ENCODE measurements around the gene RAB40B. TPM values are rescaled to one million over a fixed set of nuclear protein-coding genes. Genes with fewer than 3 reads are reported as not detected.

Gene RAB40B
- total and polyA plus RNA-seq, 4 donors = 4.9 to 12.2 (median 9.1) TPM

GRCh38 chr17:82694647-82695046, 3.9 kb downstream of the RAB40B start:
- Histone ChIP-seq H3K4me3 (no peak overlapping the region), H3K36me3 (ENCODE audit: control insufficient read depth in 4 of 4, insufficient read depth in 4 of 4, low read length in 4 of 4) (peaks cover 0 to 4% (median 4%) of the 10 kb centered on the region in 4 donors), H3K27me3 (ENCODE audit: control insufficient read depth in 3 of 3, insufficient read depth in 3 of 3, low read length in 2 of 3) (no peaks in the 10 kb centered on the region), H3K9me3 (ENCODE audit: control insufficient read depth in 4 of 4, insufficient read depth in 3 of 4, low read length in 3 of 4) (peaks cover 0 to 7% (median 2%) of the 10 kb centered on the region in 4 donors), H3K4me1 (ENCODE audit: control insufficient read depth in 5 of 5, insufficient read depth in 5 of 5, low read length in 5 of 5) (peaks cover 0 to 17% (median 12%) of the 10 kb centered on the region in 5 donors), H3K27ac (ENCODE audit: low read depth in 1 of 2, low read length in 1 of 2) (no peak overlapping the region), H3K9ac (ENCODE audit: insufficient read depth in 1 of 2, low read length in 2 of 2) (no peak overlapping the region)
- no peak for TF ChIP-seq CTCF (IDR thresholded peaks at IDR 0.05; ENCODE audit: control extremely low read depth, extremely low read depth)
- WGBS, 2 donors = 70 to 72% methylated on average over 2 of the region's 2 CpGs
- DNase-seq = no peak
- no peak for ATAC-seq (ENCODE audit: insufficient read depth, low FRiP score)

- whole genome bisulfite sequencing, 2 donors = 95 to 96% methylated on average over 22 of the region's 22 CpGs
- peaks cover 0 to 4% (median 4%) of the 10 kb centered on the region in 4 donors for H3K36me3 ChIP-seq (ENCODE audit: control insufficient read depth in 4 of 4, insufficient read depth in 4 of 4, low read length in 4 of 4)
- no peak for ATAC-seq (ENCODE audit: insufficient read depth, low FRiP score)
Measured at GRCh38 chr17:82693168-82693867, 5.2 kb downstream of the RAB40B start.

GRCh38 chr17:82692268-82692667, 6.2 kb downstream of the RAB40B start:
- Histone ChIP-seq H3K4me3 (no peak overlapping the region), H3K4me1 (ENCODE audit: control insufficient read depth in 5 of 5, insufficient read depth in 5 of 5, low read length in 5 of 5) (peaks cover 0 to 8% (median 5%) of the 10 kb centered on the region in 5 donors), H3K9me3 (ENCODE audit: control insufficient read depth in 4 of 4, insufficient read depth in 3 of 4, low read length in 3 of 4) (peaks cover 0 to 7% (median 2%) of the 10 kb centered on the region in 4 donors), H3K36me3 (ENCODE audit: control insufficient read depth in 4 of 4, insufficient read depth in 4 of 4, low read length in 4 of 4) (peaks cover 0 to 4% (median 4%) of the 10 kb centered on the region in 4 donors), H3K27ac (ENCODE audit: low read depth in 1 of 2, low read length in 1 of 2) (no peak overlapping the region), H3K9ac (ENCODE audit: insufficient read depth in 1 of 2, low read length in 2 of 2) (no peak overlapping the region), H3K27me3 (ENCODE audit: control insufficient read depth in 3 of 3, insufficient read depth in 3 of 3, low read length in 2 of 3) (no peaks in the 10 kb centered on the region)
- DNase-seq = no peak
- WGBS, 2 donors = 92 to 94% methylated on average over 15 to 16 of the region's 16 CpGs
- no peak for TF ChIP-seq CTCF (IDR thresholded peaks at IDR 0.05; ENCODE audit: control extremely low read depth, extremely low read depth)
- ATAC-seq (ENCODE audit: insufficient read depth, low FRiP score) = no peak

More at GRCh38 chr17:82693168-82693867, 5.2 kb downstream of the RAB40B start:
- Histone ChIP-seq H3K27me3 (ENCODE audit: control insufficient read depth in 3 of 3, insufficient read depth in 3 of 3, low read length in 2 of 3) (no peaks in the 10 kb centered on the region), H3K9me3 (ENCODE audit: control insufficient read depth in 4 of 4, insufficient read depth in 3 of 4, low read length in 3 of 4) (peaks cover 0 to 7% (median 2%) of the 10 kb centered on the region in 4 donors), H3K27ac (ENCODE audit: low read depth in 1 of 2, low read length in 1 of 2) (no peak overlapping the region), H3K4me3 (no peak overlapping the region), H3K9ac (ENCODE audit: insufficient read depth in 1 of 2, low read length in 2 of 2) (no peak overlapping the region), H3K4me1 (ENCODE audit: control insufficient read depth in 5 of 5, insufficient read depth in 5 of 5, low read length in 5 of 5) (peaks cover 0 to 10% (median 6%) of the 10 kb centered on the region in 5 donors)
- TF ChIP-seq CTCF (IDR thresholded peaks at IDR 0.05; ENCODE audit: control extremely low read depth, extremely low read depth) = no peak
- DNase-seq = no peak
